Ishikawa (cell line): ENCODE results near the gene SRRM3.

ENCODE experiments used
- CEBPB ChIP-seq: IDR thresholded peaks from 2 replicates; pipeline ENCODE4 v1.6.1; 2012
- CREB1 ChIP-seq: IDR thresholded peaks from 2 replicates; pipeline ENCODE4 v1.6.1; 2012; ENCODE audit warnings: low read depth
- EGR1 ChIP-seq: IDR thresholded peaks from 2 replicates; pipeline ENCODE4 v1.6.1; 2012
- EP300 ChIP-seq: IDR thresholded peaks from 2 replicates; pipeline ENCODE4 v1.6.1; 2012; ENCODE audit warnings: borderline replicate concordance
- FOXM1 ChIP-seq: IDR thresholded peaks from 2 replicates; pipeline ENCODE4 v1.6.1; 2012; ENCODE audit warnings: low read depth, borderline replicate concordance
- MAX ChIP-seq: IDR thresholded peaks from 2 replicates; pipeline ENCODE4 v1.6.1; 2012
- NFIC ChIP-seq: IDR thresholded peaks from 2 replicates; pipeline ENCODE4 v1.6.1; 2012
- RAD21 ChIP-seq: IDR thresholded peaks from 2 replicates; pipeline ENCODE4 v1.6.1; 2012; ENCODE audit warnings: low read depth
- REST ChIP-seq: IDR thresholded peaks from 2 replicates; pipeline ENCODE4 v1.6.1; 2012; ENCODE audit warnings: low read depth, mild to moderate bottlenecking
- TAF1 ChIP-seq: IDR thresholded peaks from 2 replicates; pipeline ENCODE4 v1.6.1; 2012; ENCODE audit warnings: low read depth, mild to moderate bottlenecking
- TCF12 ChIP-seq: IDR thresholded peaks from 2 replicates; pipeline ENCODE4 v1.6.1; 2012; ENCODE audit warnings: low read depth
- TEAD4 ChIP-seq: IDR thresholded peaks from 2 replicates; pipeline ENCODE4 v1.6.1; 2012
- USF1 ChIP-seq: IDR thresholded peaks from 2 replicates; pipeline ENCODE4 v1.6.1; 2012
- YY1 ChIP-seq: IDR thresholded peaks from 2 replicates; pipeline ENCODE4 v1.6.1; 2012; ENCODE audit warnings: low read depth
- ZBTB7A ChIP-seq: IDR thresholded peaks from 2 replicates; pipeline ENCODE4 v1.6.1; 2012; ENCODE audit warnings: low read depth

Gene SRRM3

GRCh38 chr7:76268376-76268775, 66.7 kb downstream of the SRRM3 start:
- TF ChIP-seq EP300 (no peak), FOXM1 (no peak), YY1 (no peak), RAD21 (no peak), REST (no peak)

GRCh38 chr7:76269895-76270294, 68.2 kb downstream of the SRRM3 start:
- no peak for TF ChIP-seq USF1
- no peak for TF ChIP-seq CREB1
- TF ChIP-seq MAX = no peak
- TF ChIP-seq REST = no peak
- TF ChIP-seq FOXM1 = no peak
- TF ChIP-seq TCF12 = no peak
- no peak for TF ChIP-seq RAD21
- TF ChIP-seq CEBPB = no peak
- TF ChIP-seq YY1 = no peak
- TF ChIP-seq TEAD4 = no peak
- no peak for TF ChIP-seq TAF1
- no peak for TF ChIP-seq EGR1
- TF ChIP-seq NFIC = no peak
- no peak for TF ChIP-seq ZBTB7A

GRCh38 chr7:76272142-76272541, 70.4 kb downstream of the SRRM3 start:
- no peak for TF ChIP-seq FOXM1
- TF ChIP-seq TEAD4 = no peak
- no peak for TF ChIP-seq ZBTB7A
- no peak for TF ChIP-seq NFIC
- no peak for TF ChIP-seq TCF12
- no peak for TF ChIP-seq YY1
- no peak for TF ChIP-seq EGR1
- TF ChIP-seq CREB1 = no peak
- no peak for TF ChIP-seq MAX
- no peak for TF ChIP-seq REST

GRCh38 chr7:76272851-76273497, 71.3 kb downstream of the SRRM3 start:
- no peak for TF ChIP-seq EGR1
- no peak for TF ChIP-seq TAF1
- no peak for TF ChIP-seq REST
- TF ChIP-seq FOXM1 = no peak
- TF ChIP-seq ZBTB7A = no peak
- no peak for TF ChIP-seq NFIC
- TF ChIP-seq TCF12 = no peak
- no peak for TF ChIP-seq EP300
- no peak for TF ChIP-seq TEAD4
- no peak for TF ChIP-seq MAX
- TF ChIP-seq CREB1 = no peak
- TF ChIP-seq YY1 = no peak
- no peak for TF ChIP-seq USF1
